ENCODE data around the gene GAR1. TPM values are rescaled to one million over a fixed set of nuclear protein-coding genes. Genes with fewer than 3 reads are reported as not detected.

GAR1 gene
- total RNA-seq, 1 experiment from 2014 or later, result 40.6 TPM

GRCh38 chr4:109848501-109848900 lies 32.9 kb downstream of the GAR1 start:
- TF ChIP-seq EGR1 (IDR thresholded peaks at IDR 0.05; ENCODE audit: low read depth) (no peak), RAD21 (IDR thresholded peaks at IDR 0.05; ENCODE audit: low read depth) (no peak), MAX (IDR thresholded peaks at IDR 0.05) (no peak), YY1 (IDR thresholded peaks at IDR 0.05; ENCODE audit: extremely low read depth, insufficient replicate concordance, low read depth, low read length) (no peak), JUND (IDR thresholded peaks at IDR 0.05) (no peak), SIN3A (IDR thresholded peaks at IDR 0.05; ENCODE audit: low read depth) (no peak), ATF3 (IDR thresholded peaks at IDR 0.05) (no peak), ZBTB33 (IDR thresholded peaks at IDR 0.05; ENCODE audit: extremely low read depth, insufficient replicate concordance, low read length) (no peak)
- Histone ChIP-seq H3K36me3 (ENCODE audit: control insufficient read depth in 1 of 2, insufficient read depth in 2 of 2, low read length in 2 of 2) (no peaks in the 10 kb centered on the region), H3K9me2 (ENCODE audit: insufficient read depth) (no peaks in the 10 kb centered on the region), H3K4me2 (ENCODE audit: low read length) (no peak overlapping the region), H3K79me2 (ENCODE audit: insufficient read depth, low read length) (no peaks in the 10 kb centered on the region), H3K4me3 (replicated peaks in 1 of 2; ENCODE audit: low read depth in 1 of 2, low read length in 2 of 2) (no peak overlapping the region), H3K4me1 (ENCODE audit: control insufficient read depth in 1 of 2, insufficient read depth in 2 of 2, low read length in 2 of 2) (no peaks in the 10 kb centered on the region), H4K20me1 (ENCODE audit: insufficient read depth) (no peaks in the 10 kb centered on the region), H3K9me3 (ENCODE audit: control insufficient read depth in 1 of 2, insufficient read depth in 1 of 2, low read depth in 1 of 2, low read length in 2 of 2) (no peaks in the 10 kb centered on the region), H3K27ac (ENCODE audit: low read depth, low read length) (no peak overlapping the region), H3K27me3 (ENCODE audit: insufficient read depth, low read length) (no peaks in the 10 kb centered on the region), H3K9ac (ENCODE audit: low read length) (no peak overlapping the region), H2AFZ (ENCODE audit: low read depth, low read length, poor library complexity, severe bottlenecking) (no peak overlapping the region)
- no TSS peak for BruUV-seq (replicated peaks)
- RAD21 ChIA-PET (ENCODE audit: low non-redundant PET in 1 of 2, low total read pairs in 2 of 2, uncharacterized antibody in 2 of 2, unreplicated experiment in 2 of 2), result no interaction called here
- POLR2A ChIA-PET, result no interaction called here
- intact Hi-C loops (cut with micrococcal nuclease), result no loop called here
- ATAC-seq, result no peak
- no peak for DNase-seq (ENCODE audit: low read depth, low spot score)
- CTCF ChIA-PET, result no interaction called here

GRCh38 chr4:109850601-109851000 lies 35.0 kb downstream of the GAR1 start:
- CTCF ChIA-PET, result no interaction called here
- Histone ChIP-seq H3K9me2 (ENCODE audit: insufficient read depth) (no peaks in the 10 kb centered on the region), H3K36me3 (ENCODE audit: control insufficient read depth in 1 of 2, insufficient read depth in 2 of 2, low read length in 2 of 2) (no peaks in the 10 kb centered on the region), H2AFZ (ENCODE audit: low read depth, low read length, poor library complexity, severe bottlenecking) (no peak overlapping the region), H3K9me3 (ENCODE audit: control insufficient read depth in 1 of 2, insufficient read depth in 1 of 2, low read depth in 1 of 2, low read length in 2 of 2) (no peaks in the 10 kb centered on the region), H3K79me2 (ENCODE audit: insufficient read depth, low read length) (no peaks in the 10 kb centered on the region), H3K4me2 (ENCODE audit: low read length) (no peak overlapping the region), H3K27ac (ENCODE audit: low read depth, low read length) (no peak overlapping the region), H3K4me3 (replicated peaks in 1 of 2; ENCODE audit: low read depth in 1 of 2, low read length in 2 of 2) (no peak overlapping the region), H3K4me1 (ENCODE audit: control insufficient read depth in 1 of 2, insufficient read depth in 2 of 2, low read length in 2 of 2) (no peaks in the 10 kb centered on the region), H3K9ac (ENCODE audit: low read length) (no peak overlapping the region), H3K27me3 (ENCODE audit: insufficient read depth, low read length) (no peaks in the 10 kb centered on the region), H4K20me1 (ENCODE audit: insufficient read depth) (no peaks in the 10 kb centered on the region)
- intact Hi-C loops (cut with micrococcal nuclease), result no loop called here
- RAD21 ChIA-PET (ENCODE audit: low non-redundant PET in 1 of 2, low total read pairs in 2 of 2, uncharacterized antibody in 2 of 2, unreplicated experiment in 2 of 2), result no interaction called here
- no TSS peak for BruUV-seq (replicated peaks)
- POLR2A ChIA-PET, result no interaction called here
- ATAC-seq (no peak), DNase-seq (ENCODE audit: low read depth, low spot score) (no peak)
- no peak for TF ChIP-seq ELF1 (IDR thresholded peaks at IDR 0.05; ENCODE audit: borderline replicate concordance, low read depth)
- no peak for TF ChIP-seq TCF7L2 (IDR thresholded peaks at IDR 0.05; ENCODE audit: borderline replicate concordance, extremely low read depth, insufficient read depth, insufficient read length)
- no peak for TF ChIP-seq REST (IDR thresholded peaks at IDR 0.05; ENCODE audit: low read depth)
- TF ChIP-seq SP1 (IDR thresholded peaks at IDR 0.05; ENCODE audit: low read depth), result no peak
- no peak for TF ChIP-seq CTCF (IDR thresholded peaks at IDR 0.05 in 2 of 3, conservative IDR thresholded peaks at IDR 0.05 in 1 of 3; ENCODE audit: borderline replicate concordance in 1 of 3, insufficient read depth in 1 of 3, low read depth in 2 of 3, low read length in 2 of 3)
- no peak for TF ChIP-seq RAD21 (IDR thresholded peaks at IDR 0.05; ENCODE audit: low read depth)

Measured in HCT116 (cell line).